IMR-90 (cell line): ENCODE measurements around the gene TEC.

Source experiments
- CTCF ChIP-seq: conservative IDR thresholded peaks from 2 replicates; pipeline ENCODE4 v1.5.1; 2012; ENCODE audit warnings: mild to moderate bottlenecking, low read depth, low read length, improper control_type of control experiment
- POLR2A ChIP-seq: IDR thresholded peaks from 2 replicates; pipeline ENCODE4 v1.6.1; 2012; ENCODE audit warnings: mild to moderate bottlenecking, low read depth, low read length
- RAD21 ChIP-seq: IDR thresholded peaks from 2 replicates; pipeline ENCODE4 v1.6.1; 2012; ENCODE audit warnings: low read length, improper control_type of control experiment

DNA sequence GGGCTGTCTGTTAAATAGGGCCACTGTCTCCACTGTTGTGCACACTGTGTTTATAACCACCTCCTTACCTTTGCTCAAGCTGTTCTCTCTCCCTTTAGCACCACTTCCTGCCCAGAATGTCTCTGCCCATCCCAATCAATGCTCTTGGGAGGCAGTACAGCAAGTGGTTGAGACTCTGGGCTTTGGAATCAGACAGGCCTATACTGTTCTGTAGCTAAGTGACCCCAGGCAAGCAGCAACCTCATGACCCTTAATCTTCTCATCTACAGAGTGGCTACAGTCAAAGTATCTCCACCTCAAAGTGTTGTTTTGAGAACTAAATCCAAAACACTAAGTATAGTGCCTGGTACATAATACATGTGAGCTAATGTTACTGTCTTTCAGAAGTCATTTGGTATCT is 131.8 kb downstream of the TEC start:
- TF ChIP-seq POLR2A (no peak), CTCF (no peak), RAD21 (no peak)
